Cardiac muscle cell (in vitro differentiated cells and primary cell): ENCODE results near the gene RAPGEF1. TPM values are rescaled to one million over a fixed set of nuclear protein-coding genes. Genes with fewer than 3 reads are reported as not detected.
A peak's percentile ranks its signal among the peaks of the same experiment; 100 is the strongest.

Source experiments
- DNase-seq, 2 donors: peaks; one replicate each; pipeline versions ENCODE4 v3.0.0 to v3.0.0-alpha.2; 2010 to 2017; ENCODE audit warnings: low read depth in 1 of 2, low spot score in 1 of 2
- H3K27ac ChIP-seq: fragments of 200-600 bp; sonication (generic); 2 replicates; pipeline ENCODE4 v1.5.1; 2016
- H3K27me3 ChIP-seq: fragments of 200-600 bp; sonication (generic); 2 replicates; pipeline ENCODE4 v1.6.0; 2016; ENCODE audit warnings: control low read depth
- H3K36me3 ChIP-seq: fragments of 200-600 bp; sonication (generic); 2 replicates; pipeline ENCODE4 v1.5.1; 2016; ENCODE audit warnings: control low read depth
- H3K4me1 ChIP-seq: fragments of 200-600 bp; sonication (generic); 2 replicates; pipeline ENCODE4 v1.8.1; 2017; ENCODE audit warnings: low read depth, mild to moderate bottlenecking, mixed run types
- H3K4me3 ChIP-seq: fragments of 200-600 bp; sonication (generic); 2 replicates; pipeline ENCODE4 v1.5.1; 2016; ENCODE audit warnings: mild to moderate bottlenecking
- H3K9me3 ChIP-seq: fragments of 200-600 bp; sonication (generic); 2 replicates; pipeline ENCODE4 v1.5.1; 2017; ENCODE audit warnings: low read depth, mild to moderate bottlenecking, control low read depth
- CTCF ChIP-seq: IDR thresholded peaks from 2 replicates; pipeline ENCODE4 v1.5.1; 2012; ENCODE audit warnings: low read depth, mild to moderate bottlenecking, low read length
- polyA plus RNA-seq: library from polyadenylated mRNA; unstranded; fragments of >200 nt; fragmentation: Nextera tagmentation; extraction: Ambion mirVana; gene quantifications from 2 replicates; pipeline ENCODE4 v1.2.1, GENCODE V29; 2016
- total RNA-seq: library from RNA; depleted of rRNA; stranded (reverse); fragments of >200 nt; gene quantifications from 2 replicates; pipeline ENCODE4 v1.2.3, GENCODE V29; 2016

Gene RAPGEF1
- total and polyA plus RNA-seq, 2 experiments from 2014 or later, result 42.1 to 51.1 TPM

- Histone ChIP-seq H3K4me3 (no peak overlapping the region), H3K27me3 (no peaks in the 10 kb centered on the region), H3K9me3 (no peaks in the 10 kb centered on the region), H3K36me3 (no peaks in the 10 kb centered on the region), H3K27ac (no peak overlapping the region), H3K4me1 (peaks cover 18% of the 10 kb centered on the region)
- TF ChIP-seq CTCF, result no peak
- DNase-seq, result no peak
Observed at GRCh38 chr9:131732636-131733289, 7.1 kb downstream of the RAPGEF1 start.

DNA sequence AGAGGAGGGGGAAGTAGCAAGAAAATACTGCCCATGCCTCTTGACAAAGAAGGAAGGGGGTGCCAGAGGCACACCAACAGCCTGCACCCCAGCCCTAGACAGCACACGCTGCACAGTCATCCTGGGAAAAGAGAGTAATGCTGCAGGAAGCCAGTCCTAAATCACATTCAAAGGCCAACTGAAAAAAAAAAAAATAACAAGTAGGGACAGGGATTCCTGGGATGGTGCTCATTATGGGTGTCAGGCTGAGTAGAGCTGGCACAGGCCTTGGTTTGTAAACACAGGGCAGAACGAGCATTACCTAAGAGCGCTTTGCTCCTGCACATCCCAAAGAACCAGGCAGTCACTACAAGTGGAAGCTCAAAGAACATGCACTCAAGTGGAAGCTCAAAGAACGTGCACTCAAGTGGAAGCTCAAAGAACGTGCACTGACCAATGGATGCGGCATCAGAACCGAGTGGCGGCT is 7.8 kb downstream of the RAPGEF1 start:
- no peak overlapping the region for H3K4me3 ChIP-seq
- no peak for DNase-seq
- H3K27me3 ChIP-seq, result no peaks in the 10 kb centered on the region
- H3K4me1 ChIP-seq, result peaks cover 18% of the 10 kb centered on the region
- H3K36me3 ChIP-seq, result no peaks in the 10 kb centered on the region
- TF ChIP-seq CTCF, result no peak
- H3K27ac ChIP-seq, result no peak overlapping the region
- H3K9me3 ChIP-seq, result no peaks in the 10 kb centered on the region

- Histone ChIP-seq H3K4me3 (no peak overlapping the region), H3K36me3 (no peaks in the 10 kb centered on the region), H3K9me3 (no peaks in the 10 kb centered on the region), H3K4me1 (peaks cover 18% of the 10 kb centered on the region), H3K27ac (no peak overlapping the region), H3K27me3 (no peaks in the 10 kb centered on the region)
- no peak for DNase-seq
- no peak for TF ChIP-seq CTCF
Observed at GRCh38 chr9:131731644-131732043, 8.2 kb downstream of the RAPGEF1 start.

DNA sequence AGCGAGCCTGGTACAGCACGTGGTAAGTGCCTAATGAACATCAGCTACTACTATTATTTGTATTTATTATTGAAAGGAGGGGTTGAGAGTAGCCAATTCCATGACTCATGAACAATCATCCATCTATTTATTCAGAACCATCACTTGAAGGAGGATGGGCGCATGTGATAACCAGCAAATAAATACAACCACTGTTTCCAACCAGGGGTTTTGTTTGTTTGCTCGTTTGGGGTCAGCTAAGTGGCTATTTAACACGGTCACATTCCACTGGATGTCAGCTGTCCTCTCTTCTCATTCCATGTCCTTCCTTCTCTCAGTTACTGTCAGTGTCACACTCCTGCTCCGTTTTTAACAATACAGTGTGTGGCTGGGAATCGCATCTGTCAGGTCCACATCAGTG is 8.6 kb downstream of the RAPGEF1 start:
- no peak for TF ChIP-seq CTCF
- Histone ChIP-seq H3K27me3 (no peaks in the 10 kb centered on the region), H3K4me1 (peaks cover 18% of the 10 kb centered on the region), H3K9me3 (no peaks in the 10 kb centered on the region), H3K36me3 (no peaks in the 10 kb centered on the region), H3K27ac (no peak overlapping the region), H3K4me3 (no peak overlapping the region)
- DNase-seq, result no peak

- H3K27me3 ChIP-seq, result no peaks in the 10 kb centered on the region
- no peak for TF ChIP-seq CTCF
- peaks cover 18% of the 10 kb centered on the region for H3K4me1 ChIP-seq
- peak in 1 of 2 donors; percentile 24 for DNase-seq
- H3K27ac ChIP-seq, result no peak overlapping the region
- H3K9me3 ChIP-seq, result no peaks in the 10 kb centered on the region
- no peak overlapping the region for H3K4me3 ChIP-seq
- H3K36me3 ChIP-seq, result no peaks in the 10 kb centered on the region
Observed at GRCh38 chr9:131728961-131729360, 10.9 kb downstream of the RAPGEF1 start.
